Endometrial microvascular endothelial cells (primary cell): ENCODE data around the gene LDB2. TPM values are rescaled to one million over a fixed set of nuclear protein-coding genes. Genes with fewer than 3 reads are reported as not detected.
"Not testable (repeated sequence)": the region's sequence is repeated elsewhere in the genome, so short reads cannot be mapped to it uniquely, and the experiment has no call there.

Source experiments
- in situ Hi-C: cut with HindIII; loops from 2 replicates; pipeline ENCODE4 v1.10.0; 2017; ENCODE audit warnings: low sequenced_read_pairs, low pct_unique_long_range_greater_than_20kb; ENCODE audit errors: inconsistent ontology term
- total RNA-seq: library from RNA; depleted of rRNA; stranded (reverse); fragments of >200 nt; gene quantifications from one replicate; pipeline ENCODE4 v1.2.3, GENCODE V29; 2015; ENCODE audit errors: inconsistent ontology term

The LDB2 gene
- total RNA-seq, 1 donor from 2014 or later = 46.6 TPM

DNA sequence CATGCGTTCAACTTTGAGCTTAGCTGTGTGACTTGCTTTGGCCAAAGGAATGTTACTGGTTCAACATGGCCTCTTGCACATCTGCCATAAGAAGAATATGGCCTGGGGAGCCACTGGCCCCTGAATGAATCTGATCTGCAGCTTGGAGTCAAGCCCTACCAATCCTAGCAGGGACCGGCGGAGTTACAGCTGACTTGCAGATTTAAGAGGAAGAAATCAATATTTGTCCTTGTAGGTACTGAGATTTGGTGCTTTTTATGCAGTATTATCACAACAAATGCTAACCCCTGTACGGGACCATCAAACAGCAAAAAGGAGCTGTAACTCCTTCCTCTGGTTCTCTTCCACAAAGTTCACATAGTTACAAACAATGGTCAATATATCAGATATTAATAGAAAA, 252.0 kb downstream of the LDB2 start:
- in situ Hi-C loops = no loop called here

DNA sequence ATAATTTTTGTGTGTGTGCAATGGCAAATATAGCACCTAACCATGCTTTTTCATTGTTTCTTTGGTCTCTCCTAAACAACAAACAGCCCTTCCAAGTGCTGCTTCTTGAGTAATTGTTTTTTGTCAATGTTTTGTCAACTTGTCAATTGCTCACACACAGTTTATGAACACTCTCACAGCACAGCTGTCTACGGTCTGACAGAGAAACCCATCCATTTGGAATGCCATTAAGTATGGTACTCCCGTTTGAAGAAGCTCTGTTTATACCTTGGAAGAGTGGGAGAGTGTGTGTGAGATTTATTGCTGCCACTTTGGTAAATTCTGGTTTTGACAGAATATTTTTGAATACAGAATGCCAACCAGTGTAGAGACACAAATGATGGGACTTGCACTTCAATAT, 254.6 kb downstream of the LDB2 start:
- in situ Hi-C loops = no loop called here

DNA sequence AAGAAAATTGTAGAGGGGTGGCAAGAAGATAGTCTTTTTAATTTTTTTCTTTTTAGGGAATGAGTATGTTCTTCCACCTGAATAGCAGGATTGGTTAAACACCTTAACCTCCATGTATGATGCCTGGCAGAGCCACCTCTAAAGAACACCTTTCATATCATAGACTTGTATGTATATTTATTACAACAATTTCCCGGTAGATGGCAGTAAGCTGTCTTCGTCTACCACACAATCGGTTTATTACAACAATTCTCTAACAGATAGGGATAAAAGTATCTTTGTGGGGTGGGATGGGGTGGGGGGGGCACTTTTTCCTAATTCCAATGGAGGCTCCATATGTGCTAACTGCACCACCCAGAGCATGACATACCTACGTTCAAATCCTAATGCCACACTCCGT, 255.5 kb downstream of the LDB2 start:
- in situ Hi-C loops = no loop called here

DNA sequence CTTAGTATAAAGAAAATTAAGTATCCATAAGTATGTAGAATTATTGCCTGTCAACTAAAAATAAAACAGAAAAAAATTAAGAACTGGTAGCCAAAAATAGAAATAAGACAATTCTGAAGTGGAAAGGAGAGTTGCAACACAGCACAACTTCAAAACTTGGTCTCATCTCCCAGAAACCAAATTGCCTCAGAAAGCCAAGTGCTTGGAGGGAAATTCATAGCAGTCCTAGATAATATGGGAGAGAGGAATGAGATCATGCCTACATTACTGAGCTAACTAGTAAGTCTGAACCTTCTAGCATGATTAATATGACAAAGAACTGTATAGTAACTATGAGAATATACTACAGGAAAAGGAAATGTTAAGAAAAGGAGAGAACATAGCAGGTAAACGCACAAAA, 256.5 kb downstream of the LDB2 start:
- in situ Hi-C loops = no loop called here

DNA sequence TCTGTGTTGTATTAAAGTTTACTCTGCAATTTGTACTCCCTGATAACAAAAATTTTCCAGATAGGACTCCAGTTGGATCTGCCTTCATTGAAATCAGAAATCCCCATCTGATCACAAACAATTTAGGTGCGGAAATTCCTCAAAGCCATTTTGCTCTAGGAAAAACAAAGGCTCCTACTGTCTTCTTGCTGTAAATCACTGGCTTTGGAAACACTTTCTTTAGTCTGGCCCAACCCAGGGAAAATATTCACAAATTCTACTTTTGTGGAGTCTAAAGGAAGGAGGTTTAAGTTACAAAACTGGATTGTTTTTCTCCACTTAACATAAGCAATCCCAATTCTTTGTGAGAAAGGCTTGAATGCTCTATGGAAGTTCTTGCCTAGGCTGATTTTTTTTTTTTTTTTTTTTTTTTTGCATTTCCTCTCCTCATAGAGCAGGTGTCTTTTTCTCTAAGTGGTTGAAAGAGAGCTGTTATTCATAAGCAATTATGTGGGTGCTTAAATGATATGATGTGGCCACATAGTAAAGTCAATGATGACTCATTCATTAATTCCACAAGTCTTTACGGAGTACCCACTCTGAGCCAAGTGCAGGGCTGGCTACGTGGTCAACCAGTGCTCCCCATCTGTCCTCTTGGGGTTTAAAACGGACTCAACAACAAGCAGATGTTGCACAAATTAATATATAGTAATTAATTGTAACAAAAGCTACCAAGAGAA, 261.4 kb downstream of the LDB2 start:
- in situ Hi-C loops = no loop called here

DNA sequence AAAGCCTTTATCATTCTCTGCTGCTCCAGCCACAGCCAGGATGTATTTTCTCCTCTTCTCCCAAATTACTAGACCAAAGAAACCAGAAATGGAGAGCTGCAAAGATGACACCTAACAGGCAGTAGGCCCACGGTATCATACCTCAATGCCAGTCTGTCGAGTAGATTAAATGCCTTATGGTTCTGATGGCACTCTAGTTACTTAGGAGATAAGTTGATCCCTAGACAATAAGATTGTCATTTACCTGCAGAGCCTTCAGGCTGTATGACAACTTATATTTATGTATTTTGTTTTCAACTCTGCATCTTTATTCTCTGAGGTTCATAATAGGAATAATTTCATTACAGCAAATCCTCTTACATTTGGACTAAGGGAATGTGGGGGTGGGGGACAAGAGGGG, 262.1 kb downstream of the LDB2 start:
- in situ Hi-C loops = no loop called here

DNA sequence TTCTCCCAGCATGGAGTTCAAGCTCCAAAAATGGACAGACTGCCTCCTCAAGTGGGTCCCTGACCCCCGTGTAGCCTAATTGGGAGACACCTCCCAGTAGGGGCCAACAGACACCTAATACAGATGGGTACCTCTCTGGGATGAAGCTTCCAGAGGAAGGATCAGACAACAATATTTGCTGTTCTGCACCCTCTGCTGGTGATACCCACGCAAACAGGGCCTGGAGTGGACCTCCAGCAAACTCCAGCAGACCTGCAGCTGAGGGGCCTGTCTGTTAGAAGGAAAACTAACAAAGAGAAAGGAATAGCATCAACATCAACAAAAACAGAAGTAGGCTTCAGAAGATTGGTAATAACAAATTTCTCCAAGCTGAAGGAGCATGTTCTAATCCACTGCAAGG, 269.2 kb downstream of the LDB2 start:
- in situ Hi-C loops = not testable (repeated sequence)

DNA sequence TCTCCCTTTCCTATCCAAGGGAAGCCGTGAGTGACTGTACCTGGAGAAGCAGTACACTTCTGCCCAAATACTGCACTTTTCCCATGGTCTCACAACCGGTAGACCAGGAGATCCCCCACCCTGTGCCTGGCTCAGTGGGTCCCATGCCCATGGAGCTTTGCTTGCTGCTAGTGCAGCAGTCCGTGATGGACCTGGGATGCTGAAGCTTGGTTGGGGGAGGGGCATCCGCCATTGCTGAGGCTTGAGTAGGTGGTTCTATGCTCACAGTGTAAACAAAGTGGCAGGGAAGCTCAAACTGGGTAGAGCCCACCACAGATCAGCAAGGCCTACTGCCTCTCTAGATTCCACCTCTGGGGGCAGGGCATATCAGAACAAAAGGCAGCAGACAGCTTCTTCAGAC, 269.6 kb downstream of the LDB2 start:
- in situ Hi-C loops = not testable (repeated sequence)

DNA sequence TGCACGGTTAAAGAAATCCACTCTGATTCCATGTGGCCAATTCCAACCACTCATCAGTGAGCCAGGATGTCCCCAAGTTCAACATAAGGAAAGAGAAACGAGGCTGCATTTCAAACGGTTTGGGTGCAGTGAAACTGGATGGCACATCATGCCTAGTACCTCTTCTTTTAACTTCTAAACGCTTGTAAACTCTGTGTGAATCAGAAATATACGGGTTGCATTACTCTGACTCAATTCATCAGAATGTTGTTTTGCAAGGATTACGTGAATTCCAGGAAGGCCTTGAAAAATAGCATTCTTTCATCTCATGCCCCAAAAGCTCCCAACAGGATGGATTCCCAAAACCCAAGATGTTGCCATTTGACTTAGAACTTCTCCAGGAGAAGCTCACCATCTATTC, 270.4 kb downstream of the LDB2 start:
- in situ Hi-C loops = no loop called here

DNA sequence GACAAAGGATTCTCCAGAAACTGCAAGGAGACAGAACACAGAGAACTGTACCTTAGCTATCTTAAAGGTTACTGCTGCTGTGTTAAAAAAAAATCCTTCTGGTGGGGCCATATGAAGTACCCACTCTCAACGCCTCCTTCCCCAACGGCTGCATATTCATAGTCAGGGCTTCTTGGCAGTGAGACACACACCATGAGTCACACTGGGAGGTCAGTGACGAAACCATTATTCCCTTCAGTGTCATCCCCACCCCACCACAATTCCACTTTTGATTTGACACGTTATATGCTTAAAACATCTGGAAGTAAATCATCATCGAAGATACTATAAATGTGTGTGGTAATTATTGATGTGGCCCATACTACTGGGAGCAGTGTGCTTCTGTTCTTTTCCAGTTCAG, 271.5 kb downstream of the LDB2 start:
- in situ Hi-C loops = no loop called here

DNA sequence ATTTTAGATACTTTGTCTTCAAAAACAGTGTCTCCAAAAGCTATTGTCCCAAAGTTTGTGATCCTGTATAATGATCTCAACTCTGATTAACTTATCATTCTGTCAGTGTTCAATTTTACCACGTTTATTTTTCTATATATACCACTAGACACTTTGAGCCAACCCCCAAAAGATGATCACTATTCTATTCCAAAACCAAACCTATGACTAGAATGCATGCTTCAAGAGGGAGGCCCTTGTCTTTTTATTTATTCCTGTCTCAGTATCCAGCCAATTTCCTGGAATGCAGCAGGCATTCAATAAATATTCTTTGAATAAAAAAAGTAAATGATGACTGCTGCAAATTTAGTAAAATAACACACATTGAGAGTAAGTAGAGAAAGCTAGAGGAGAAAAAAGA, 275.6 kb downstream of the LDB2 start:
- in situ Hi-C loops = no loop called here

DNA sequence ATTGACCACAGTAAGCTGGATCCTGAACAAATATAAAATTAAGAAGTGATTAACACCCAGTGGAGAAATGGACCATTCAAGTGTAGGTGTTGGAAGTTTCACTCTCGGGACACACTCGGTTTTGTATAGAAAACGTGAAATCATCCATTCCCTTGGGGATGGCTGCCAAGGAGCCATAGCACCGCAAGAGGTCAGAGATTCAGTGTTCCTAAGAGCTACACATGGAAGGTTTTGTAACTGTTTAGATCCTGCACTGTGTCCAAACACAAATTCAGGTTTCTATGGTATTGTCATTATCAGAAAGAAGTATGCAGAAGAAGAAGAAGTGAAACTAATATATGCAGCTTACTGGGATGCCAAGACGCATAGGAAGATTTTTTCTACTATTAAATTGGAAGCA, 281.0 kb downstream of the LDB2 start:
- in situ Hi-C loops = no loop called here

DNA sequence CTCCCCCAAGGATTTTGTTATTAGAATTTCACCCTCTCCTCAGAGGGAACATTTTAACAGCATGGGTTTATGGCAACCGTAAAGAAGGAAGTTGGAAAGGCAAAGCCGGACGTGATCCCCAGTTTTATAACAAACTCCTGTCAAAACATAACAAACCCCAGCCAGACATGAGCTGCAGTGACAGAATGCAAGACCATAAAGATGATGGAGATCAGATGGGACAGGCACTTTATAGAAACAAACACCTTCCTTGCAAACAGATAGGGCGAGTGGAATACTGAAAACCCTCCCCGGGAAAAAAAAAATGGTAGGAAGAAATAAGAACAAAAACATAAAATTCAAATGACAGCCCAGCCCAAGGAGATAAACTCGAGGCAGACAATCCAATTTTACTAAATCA, 281.4 kb downstream of the LDB2 start:
- in situ Hi-C loops = no loop called here

DNA sequence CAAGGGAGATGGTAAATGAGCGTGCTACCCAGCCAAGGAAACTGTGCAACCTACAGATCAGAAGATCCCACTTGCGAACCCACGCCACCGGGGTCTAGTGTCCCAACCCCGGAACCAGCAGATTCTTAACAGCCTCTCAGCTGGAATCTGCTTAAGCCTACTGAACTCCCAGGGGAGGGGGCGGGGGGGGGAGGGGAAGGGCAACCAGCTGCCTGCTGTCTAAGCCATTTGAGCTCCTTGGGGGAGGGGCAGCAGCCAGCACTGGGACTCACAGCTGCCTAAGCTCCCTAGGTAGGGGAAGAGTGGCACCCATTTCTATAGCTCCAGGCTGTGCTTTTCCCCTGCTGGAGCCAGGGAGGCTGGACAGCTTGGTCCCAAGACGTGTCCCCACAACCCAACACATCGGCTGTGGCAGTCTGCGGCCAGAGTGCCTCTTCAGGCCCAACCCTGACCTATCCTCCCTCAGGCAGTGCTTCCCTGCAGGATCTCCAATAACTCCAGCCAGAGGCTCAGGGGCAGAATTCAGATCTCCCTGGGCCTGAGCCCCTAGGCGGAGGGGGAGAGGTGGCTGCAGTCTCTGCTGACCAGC, 289.2 kb downstream of the LDB2 start:
- in situ Hi-C loops = no loop called here

DNA sequence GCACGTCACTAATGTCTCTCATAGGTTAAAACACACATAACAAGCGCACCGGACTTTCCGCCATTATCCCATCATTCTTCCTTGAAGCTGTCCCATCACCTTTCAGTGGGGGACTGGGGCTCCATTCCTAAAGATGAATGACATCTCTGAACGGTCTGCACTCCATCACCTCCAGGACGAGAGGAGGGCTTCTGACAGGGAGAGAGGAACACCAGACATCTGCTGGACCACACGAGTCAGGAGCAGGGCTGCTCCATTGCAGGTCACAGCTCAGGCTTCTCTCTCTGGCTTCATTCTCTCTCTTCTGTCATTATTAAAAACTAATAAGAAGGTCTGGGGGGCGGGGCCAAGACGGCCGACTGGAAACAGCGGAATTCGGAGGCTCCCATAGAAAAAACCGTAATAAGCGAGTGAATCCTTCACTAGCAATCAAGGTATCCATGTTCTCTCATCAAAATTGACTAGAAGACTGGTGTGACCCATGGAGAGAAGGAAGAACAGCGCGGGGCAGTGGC, 289.8 kb downstream of the LDB2 start:
- in situ Hi-C loops = no loop called here

DNA sequence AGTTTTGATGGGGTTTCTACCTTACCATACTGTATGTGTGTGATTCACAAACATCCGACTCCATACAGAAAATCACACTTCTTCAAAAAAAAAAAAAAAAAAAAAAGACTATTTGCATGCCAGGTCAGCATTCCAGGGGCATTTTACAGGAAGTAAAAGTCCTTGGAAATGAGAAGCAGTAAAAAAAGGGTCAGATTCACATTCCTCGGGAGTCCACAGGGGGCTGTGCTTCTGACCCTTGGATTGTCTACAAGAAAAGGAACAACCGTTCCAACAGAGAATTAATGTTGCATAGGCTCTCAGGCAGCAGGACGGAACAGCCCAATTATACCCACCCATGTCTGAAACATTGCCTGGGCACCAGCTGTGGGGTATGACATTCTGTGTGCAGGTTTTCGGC, 290.3 kb downstream of the LDB2 start:
- in situ Hi-C loops = no loop called here

DNA sequence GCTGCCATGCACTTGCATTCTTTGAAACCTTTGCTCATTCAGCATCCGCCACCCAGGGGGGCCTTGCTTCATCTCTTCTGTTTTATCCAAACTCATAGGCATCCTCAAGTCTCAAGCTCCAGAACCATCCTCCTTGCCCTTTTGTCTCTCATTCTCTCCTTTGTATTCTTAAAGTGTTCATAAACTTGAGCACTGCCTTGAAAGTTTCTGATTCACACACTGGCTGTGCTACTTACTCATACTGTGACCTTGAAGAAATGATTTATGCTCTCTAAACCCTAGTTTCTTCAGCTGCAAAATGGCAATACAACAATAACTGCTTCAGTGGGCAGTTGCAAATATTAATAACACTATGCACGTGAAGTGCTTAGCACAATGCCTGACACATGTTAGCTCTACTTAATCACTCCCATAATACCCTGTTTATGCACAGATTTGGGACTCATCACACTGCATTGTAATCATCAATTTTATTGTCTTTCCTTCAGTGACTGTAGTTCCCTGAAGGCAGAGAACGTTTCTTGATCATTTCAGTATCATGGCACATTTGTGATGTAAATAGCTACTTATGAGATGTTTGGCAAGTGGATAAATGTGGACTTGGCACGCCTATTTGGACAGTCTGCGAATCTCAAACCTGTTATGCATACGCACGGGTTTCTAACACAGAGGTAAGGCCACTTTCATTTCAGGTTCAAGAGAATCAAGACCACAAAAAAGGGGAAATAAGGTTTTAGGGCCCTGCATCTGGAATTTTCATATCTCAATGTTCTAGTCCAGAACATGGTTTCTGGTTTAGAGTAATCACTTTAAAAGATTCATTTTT, 291.0 kb downstream of the LDB2 start:
- in situ Hi-C loops = no loop called here

DNA sequence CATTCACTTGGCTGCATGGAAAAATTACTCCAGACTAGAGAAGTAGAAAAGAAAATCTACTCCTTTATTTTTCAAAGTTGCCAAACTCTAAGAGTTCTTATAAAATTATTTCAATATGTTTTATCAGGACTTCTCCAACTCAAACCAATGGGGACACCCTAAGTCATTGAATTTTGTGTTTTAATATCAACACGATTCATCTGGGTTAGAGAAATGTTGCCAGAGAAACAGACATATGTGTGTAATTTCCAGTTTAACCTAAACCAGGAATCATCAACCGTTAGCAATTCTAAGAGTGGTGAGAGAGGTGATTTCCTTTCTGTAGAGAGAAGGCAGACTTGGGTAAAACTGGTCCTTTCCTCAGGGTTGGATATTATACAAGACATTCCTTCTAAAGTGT, 291.8 kb downstream of the LDB2 start:
- in situ Hi-C loops = no loop called here

DNA sequence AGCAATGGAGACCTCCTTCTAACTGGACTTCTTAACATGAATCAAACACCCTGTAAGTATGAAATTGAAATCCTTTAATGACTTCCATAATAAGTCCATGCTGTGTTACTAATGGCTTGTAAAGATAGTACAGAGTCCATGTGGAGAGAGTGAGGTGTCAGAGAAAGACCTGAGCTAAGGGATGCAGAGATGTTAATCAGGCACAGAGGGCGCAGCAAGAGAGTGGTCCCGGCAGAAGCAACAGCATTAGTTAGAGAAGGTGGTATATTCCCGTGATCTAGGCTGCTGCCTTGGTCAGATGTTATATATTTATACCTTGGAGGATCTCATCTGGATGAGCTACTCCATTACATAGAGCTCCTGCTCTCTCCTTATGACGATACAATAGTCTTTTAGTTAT, 295.3 kb downstream of the LDB2 start:
- in situ Hi-C loops = no loop called here
